ENCODE measurements around the gene DNAH17.

DNA sequence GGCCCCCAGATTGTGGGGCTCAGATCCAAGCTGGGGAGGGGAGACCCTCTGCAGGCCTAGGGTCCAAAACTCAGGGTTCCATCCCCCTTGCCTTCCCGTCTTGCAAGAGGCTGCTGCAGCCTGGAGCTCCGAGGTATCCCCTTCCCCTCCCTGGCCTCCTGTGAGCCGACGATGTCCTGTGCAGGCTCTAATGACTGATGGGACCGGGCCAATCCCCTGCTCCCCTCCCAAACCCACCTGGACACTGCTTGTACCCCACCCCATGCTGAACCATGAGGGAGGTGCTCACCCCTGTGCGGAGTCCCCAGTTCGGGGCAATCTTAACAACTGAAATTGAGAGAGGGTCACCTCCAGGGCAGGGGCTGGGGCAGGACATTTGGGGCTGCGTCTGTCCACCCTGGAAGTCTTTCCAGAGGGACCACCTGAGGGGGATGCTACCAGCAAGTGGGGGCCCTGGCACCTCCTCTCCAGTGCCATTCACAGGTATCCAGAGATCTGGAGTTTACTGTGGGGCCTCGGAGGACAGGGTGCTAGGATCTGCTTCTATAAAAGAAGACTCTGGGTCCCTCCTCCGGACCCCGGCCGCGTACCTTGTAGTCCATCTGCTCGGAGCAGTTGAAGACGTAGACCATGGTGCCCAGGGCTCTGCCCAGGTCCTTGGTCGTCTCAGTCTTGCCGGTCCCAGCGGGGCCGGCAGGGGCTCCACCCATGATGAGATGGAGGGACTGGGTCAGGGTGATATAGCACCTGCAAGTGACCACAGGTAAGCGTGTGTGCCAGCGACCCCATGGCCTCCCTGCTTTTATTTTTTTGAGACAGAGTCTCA lies 77.3 kb downstream of the DNAH17 start:
- no peak for TF ChIP-seq FEZF1 (tag by site-specific recombination; IDR thresholded peaks at IDR 0.05)
- no peak for TF ChIP-seq ZSCAN16 (tag by site-specific recombination; IDR thresholded peaks at IDR 0.05)

Measured in HEK293 (cell line).